Stimulated activated CD8-positive, alpha-beta memory T cell treated with anti-CD3 and anti-CD28 coated beads, Interleukin-7, amount 100 ng/mL, for 1 hour (primary cell): ENCODE results near the gene DAZL.

Experiments
- DNase-seq, 2 donors: peaks; one replicate each; pipeline ENCODE4 v3.0.0-alpha.2; 2020; ENCODE audit warnings: low read depth in 2 of 2

Gene DAZL

GRCh38 chr3:16595778-16596177 lies 9.4 kb downstream of the DAZL start:
- DNase-seq: no peak

- no peak for DNase-seq
Observed at GRCh38 chr3:16589867-16590624, 15.2 kb downstream of the DAZL start.

DNA sequence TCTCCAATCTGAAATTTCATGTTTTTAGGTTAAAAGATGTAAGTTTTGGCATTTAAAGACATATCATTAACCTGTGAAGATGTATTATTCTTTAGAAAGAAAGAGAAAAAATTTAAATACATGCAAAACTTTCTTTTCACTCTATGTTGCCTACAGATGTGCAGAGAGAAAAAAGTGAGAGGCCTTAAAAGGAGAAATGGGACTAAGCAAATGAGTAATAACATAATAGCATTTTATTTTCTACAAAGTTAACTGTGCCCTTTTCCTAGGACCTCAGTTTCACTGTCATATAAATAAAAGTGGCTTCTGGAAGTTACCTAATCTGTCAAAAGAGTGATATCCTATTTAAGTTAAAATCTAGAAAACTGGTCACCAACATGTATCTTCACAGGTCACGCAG lies 16.1 kb downstream of the DAZL start:
- DNase-seq: no peak

DNA sequence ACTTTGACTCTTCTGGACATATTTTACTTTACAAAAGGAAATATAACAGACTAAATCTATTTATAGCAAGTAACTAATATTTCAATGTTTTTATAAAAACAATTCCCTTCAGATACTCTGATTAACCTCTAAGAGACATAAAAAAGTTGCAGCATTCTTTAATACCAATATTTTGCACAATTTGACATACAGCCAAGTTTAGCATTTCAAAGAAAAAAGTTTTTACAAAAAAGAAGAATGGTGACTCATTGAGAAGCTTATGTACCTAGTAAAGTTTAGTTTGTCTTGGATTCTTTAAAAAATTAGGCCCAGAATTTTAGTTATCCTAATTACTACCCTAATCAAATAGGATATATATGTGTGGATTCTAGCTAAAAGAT lies 17.6 kb downstream of the DAZL start:
- no peak for DNase-seq

GRCh38 chr3:16587047-16587680 lies 18.1 kb downstream of the DAZL start:
- no peak for DNase-seq

DNA sequence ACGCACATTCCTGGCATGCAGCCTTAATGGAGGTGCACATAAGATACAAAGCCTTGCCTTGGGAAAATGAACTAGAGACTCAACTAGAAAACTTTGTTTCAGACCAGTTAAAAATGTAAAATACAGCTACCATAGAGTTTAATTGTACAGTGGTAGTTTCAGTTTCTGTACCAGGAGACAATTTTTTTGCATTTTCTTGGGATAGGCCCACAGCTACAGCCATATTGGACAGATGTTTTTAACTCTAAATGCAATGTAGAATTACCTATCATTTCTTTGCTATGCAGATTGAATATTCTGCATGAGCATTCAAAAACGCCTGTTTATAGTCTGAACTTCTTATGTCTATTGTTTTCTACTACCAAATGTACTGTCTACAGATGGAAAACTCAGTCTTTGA lies 20.3 kb downstream of the DAZL start:
- DNase-seq: no peak

GRCh38 chr3:16583551-16583950 lies 21.7 kb downstream of the DAZL start:
- DNase-seq: no peak

- DNase-seq: no peak
Observed at GRCh38 chr3:16570113-16570512, 35.1 kb downstream of the DAZL start.

DNA sequence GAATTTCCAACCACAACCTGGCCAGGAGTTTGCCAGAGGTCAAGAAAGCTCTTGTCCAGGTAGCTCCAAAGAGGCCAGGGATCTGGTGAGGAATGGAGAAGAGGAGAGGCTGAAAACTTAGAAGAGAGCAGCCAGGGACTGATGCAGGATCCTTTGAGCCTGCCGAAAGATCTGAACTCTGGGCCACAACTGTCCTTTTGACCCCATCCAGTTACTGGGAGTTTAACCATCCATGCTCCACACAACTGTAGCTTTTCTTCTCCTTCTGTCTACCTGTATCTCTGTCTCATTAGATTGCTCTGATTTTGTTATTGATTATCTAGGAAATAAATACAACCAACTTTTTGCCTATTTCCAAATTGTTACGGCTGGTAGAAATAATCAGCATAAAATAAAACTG lies 36.7 kb downstream of the DAZL start:
- no peak for DNase-seq

DNA sequence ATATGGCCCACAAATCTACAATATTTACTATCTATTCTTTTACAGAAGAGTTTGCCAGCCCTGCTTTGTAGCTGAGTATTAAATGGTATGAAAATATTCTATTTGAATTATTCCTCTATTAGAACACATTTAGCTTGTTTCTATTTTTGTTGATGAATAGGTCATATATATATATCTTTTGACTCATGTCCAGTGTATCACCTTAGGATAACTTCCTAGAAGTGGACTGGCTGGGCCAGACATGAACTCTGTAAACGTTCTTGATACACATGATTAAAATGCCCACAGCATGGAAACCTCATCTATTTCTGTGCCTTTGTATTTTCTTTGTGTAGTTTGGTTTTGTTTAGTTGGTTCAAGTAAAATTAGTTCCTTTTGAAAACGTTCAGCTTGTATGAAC lies 37.1 kb downstream of the DAZL start:
- no peak for DNase-seq

GRCh38 chr3:16559653-16560365 lies 45.4 kb downstream of the DAZL start:
- DNase-seq: no peak

DNA sequence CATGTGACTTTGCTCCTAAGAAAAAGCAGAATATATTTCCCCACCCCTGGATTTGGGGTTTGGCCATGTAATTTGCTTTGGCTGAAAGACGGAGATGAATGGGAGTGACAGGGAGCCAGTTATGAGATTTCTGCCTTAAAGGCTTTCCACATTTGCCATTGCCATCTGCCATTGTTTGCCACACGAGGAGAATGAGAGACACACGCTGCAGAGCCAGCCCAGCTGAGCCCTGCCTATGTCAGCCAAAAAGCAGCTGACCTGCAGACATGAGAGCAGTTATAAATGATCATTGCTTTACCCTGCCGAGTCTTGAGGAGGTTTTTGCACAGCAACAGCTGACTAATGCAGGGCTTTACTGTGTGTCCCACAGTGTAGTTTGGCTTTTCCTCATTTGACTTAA lies 51.1 kb downstream of the DAZL start:
- no peak for DNase-seq

DNA sequence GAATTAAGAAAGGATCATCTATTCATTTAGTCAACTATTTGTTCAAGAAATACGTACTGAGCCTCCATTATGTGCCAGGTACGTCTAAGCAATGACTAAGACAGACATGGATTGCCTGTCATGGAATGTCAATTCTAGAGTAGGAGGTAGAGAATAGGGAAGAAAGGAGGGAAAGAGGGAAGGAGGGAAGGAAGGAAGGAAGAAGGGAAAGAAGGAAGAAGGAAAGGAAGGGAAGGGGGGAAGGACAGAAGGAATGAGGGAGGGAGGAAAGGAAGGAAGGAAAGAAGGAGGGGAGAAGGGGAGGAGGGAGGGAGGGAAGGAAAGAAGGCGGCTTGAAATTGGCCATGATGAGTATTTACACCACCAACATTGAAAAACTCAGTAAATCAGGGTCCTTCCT lies 52.5 kb downstream of the DAZL start:
- no peak for DNase-seq

- DNase-seq: no peak
Observed at GRCh38 chr3:16551342-16551976, 53.8 kb downstream of the DAZL start.

DNA sequence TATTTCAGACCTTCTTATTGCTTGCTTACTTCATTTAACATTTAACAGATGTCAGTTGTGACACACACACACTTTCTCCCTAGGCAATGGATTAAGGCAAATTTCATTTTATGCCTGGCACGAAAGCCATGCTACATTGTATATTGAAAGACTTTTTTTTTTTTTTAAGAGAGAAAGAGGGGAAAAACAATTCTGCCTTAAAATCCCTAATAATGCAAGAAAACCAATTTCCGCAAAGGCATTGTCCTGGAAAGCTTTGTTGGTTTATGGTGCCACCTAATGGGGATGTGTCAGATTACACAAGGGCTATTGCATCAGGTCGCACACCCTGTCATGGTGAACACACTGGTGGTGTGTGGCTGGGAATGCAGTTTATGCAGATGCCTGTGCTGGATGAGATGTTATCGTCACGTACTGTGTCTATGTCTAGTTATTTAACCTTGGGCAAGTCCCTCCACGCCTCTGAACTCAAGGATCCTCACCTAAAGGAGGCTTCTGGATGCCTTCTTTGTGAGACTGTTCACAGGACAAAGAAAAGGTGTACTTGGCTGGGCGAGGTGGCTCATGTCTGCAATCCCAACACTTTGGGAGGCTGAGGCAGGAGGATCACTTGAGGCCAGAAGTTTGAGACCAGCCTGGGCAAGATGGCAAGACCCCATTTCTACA lies 54.4 kb downstream of the DAZL start:
- peak; percentile 36 to 44 for DNase-seq

GRCh38 chr3:16550305-16550675 lies 54.9 kb downstream of the DAZL start:
- DNase-seq: no peak

DNA sequence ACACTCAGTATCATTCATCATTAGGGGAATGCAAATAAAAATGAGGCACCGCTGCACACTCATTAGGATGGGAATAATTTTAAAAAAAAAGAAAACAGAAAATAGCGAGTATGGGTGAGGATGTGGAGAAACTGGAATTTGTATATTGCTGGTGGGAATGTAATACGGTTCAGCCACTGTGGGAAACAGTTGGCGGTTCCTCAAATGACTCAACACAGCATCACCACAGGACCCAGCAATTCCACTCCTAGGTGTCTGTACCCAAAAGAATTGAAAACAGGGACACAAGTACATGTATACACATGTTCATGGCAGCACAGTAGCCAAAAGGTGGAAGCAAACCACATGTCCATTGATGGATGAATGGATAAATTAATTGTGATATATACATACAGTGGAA lies 56.5 kb downstream of the DAZL start:
- DNase-seq: no peak

DNA sequence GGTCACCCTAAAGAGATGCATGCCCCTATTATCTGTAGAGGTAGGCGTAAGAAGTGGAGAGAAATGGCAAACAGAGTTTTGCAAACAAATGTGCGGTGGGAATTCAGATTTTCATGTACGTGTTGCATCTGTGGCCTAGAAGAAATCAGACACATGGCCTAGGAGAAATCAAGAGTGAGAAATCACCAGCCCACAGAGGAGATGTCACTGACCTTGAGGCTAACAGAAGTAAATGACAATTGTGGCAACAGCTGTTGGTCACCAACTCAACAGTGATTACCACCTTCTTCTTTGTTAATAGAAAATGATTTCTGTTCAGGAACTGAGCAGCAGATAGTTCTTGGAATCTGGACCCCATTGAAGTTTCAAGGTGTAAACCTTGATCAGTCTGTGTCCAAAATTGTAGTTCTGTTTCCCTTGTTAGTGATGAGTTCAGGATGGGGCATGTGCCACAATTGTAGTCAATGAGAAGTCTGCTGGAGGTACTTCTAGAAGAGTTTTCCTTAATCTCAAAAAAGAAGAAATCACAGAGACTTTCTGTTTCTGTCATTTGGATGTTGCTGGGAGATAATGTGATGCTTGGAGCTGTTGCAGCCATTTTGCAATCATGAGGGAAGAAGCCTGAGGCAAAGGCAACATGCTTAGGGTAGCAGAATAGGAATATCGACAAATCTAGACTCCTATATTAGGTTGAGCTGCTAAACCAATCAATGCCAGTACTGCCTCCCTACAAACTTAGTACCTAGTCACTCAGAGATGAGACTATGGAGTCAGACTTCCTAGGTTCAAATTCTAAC lies 57.5 kb downstream of the DAZL start:
- no peak for DNase-seq

DNA sequence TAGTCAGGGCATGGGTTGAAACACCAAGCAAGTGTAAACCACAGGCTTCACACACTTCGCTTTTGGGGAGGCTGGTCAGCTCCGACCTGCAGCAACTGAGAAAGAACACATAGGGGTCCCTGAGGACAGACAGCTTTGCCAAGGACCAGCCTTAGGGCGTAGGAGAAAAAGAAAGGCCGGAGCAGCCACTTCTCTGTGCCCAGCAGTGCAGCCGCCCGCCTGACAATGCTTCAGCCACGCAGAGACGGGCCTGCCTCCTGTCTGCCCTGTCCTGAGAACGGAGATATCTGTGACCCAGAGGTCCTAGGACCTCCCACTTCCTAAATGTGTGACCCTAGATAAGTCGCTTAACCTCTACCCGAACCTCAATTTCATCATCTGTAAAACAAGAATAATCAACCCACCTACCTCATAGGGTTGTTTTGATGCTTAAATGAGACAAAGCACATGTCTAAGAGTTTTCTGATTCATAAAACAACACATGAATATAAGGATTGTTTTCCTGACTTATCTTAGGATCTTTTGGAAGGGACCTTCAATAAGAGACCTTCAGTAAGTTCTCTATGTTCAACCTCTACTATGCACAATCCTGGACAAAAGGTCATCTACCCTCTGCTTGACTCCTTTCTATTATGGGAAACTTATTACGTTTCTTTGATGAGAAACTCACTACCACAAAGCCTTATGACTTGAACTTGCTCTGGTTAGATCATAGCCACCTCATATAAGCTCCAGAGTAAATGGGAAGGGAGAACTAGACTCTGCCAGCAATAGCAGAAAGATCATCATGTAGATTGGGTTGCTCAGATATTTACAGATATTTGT lies 58.8 kb downstream of the DAZL start:
- no peak for DNase-seq

DNA sequence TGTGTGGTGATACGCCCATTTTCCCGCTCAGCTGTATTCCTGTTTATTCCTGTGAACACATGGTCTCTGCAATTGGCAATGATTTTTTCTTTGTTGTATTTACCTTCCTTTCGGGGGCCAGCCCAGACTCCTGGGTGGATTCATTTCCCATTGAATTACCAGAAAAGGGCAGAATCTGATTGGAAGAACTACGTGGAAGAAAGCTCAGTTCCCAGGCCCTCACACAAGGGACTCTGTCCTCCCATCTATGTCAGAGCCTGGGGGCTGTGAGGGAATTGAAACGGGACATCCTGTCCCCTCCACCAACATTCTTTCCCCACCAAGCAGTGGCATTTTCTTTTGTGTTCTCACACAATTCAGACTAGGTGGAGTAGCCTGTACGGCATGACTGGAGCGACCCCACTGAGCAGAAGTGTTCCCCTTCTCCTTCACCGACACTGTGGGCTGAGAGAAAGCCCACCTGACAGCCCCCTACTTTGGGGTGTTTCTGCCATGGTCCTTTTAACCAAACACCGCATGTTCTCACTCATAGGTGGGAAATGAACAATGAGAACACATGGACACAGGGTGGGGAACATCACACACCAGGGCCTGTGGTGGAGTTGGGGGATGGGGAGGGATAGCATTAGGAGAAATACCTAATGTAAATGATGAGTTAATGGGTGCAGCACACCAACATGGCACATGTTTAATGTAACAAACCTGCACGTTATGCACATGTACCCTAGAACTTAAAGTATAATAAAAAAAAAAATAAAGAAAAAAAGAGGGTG lies 59.6 kb downstream of the DAZL start:
- DNase-seq: no peak
